Parathyroid adenoma (tissue), 2 donors: Measurements from ENCODE around the gene TADA2B.

ENCODE experiments used
- H2AFZ ChIP-seq: fragments of 300-600 bp; sonication (generic); one replicate; pipeline ENCODE4 v1.7.0; 2017; ENCODE audit warnings: antibody characterized with exemption, mild to moderate bottlenecking
- H3K27ac ChIP-seq: fragments of 300-600 bp; sonication (generic); one replicate; pipeline ENCODE4 v1.7.0; 2017
- H3K27me3 ChIP-seq: fragments of 300-600 bp; sonication (generic); one replicate; pipeline ENCODE4 v1.7.0; 2017; ENCODE audit warnings: low read length; ENCODE audit not compliant: control insufficient read depth, insufficient read depth
- H3K36me3 ChIP-seq: fragments of 300-600 bp; sonication (generic); one replicate; pipeline ENCODE4 v1.7.0; 2017; ENCODE audit warnings: low read length; ENCODE audit not compliant: control insufficient read depth, insufficient read depth
- H3K4me1 ChIP-seq: fragments of 300-600 bp; sonication (generic); one replicate; pipeline ENCODE4 v1.7.0; 2017; ENCODE audit warnings: control low read depth
- H3K4me2 ChIP-seq: fragments of 300-600 bp; sonication (generic); one replicate; pipeline ENCODE4 v1.7.0; 2017; ENCODE audit warnings: low read length
- H3K4me3 ChIP-seq: fragments of 300-600 bp; sonication (generic); one replicate; pipeline ENCODE4 v1.7.0; 2017; ENCODE audit warnings: low read depth, low read length
- H3K79me2 ChIP-seq: fragments of 300-600 bp; sonication (generic); one replicate; pipeline ENCODE4 v1.7.0; 2017; ENCODE audit warnings: control low read depth
- H3K9ac ChIP-seq: fragments of 300-600 bp; sonication (generic); one replicate; pipeline ENCODE4 v1.7.0; 2017; ENCODE audit warnings: mild to moderate bottlenecking
- H3K9me3 ChIP-seq: fragments of 300-600 bp; sonication (generic); one replicate; pipeline ENCODE4 v1.7.0; 2017; ENCODE audit warnings: low read length; ENCODE audit not compliant: control insufficient read depth
- CTCF ChIP-seq: fragments of 300-600 bp; sonication (generic); IDR thresholded peaks from one replicate; pipeline ENCODE4 v1.7.0; 2017; ENCODE audit warnings: antibody characterized with exemption, mild to moderate bottlenecking
- donor health status: primary hyperparathyroidism.

Gene TADA2B

GRCh38 chr4:7020856-7021255 is 22.3 kb upstream of the TADA2B start:
- Histone ChIP-seq H3K4me2 (no peak overlapping the region), H3K79me2 (no peaks in the 10 kb centered on the region), H3K36me3 (no peaks in the 10 kb centered on the region), H2AFZ (no peak overlapping the region), H3K27ac (no peak overlapping the region), H3K4me3 (no peak overlapping the region), H3K9me3 (no peaks in the 10 kb centered on the region), H3K27me3 (no peaks in the 10 kb centered on the region), H3K9ac (no peak overlapping the region), H3K4me1 (no peaks in the 10 kb centered on the region)
- TF ChIP-seq CTCF, result no peak

GRCh38 chr4:7021355-7021754 is 21.8 kb upstream of the TADA2B start:
- Histone ChIP-seq H3K9ac (no peak overlapping the region), H3K27me3 (no peaks in the 10 kb centered on the region), H3K79me2 (no peaks in the 10 kb centered on the region), H2AFZ (no peak overlapping the region), H3K4me2 (no peak overlapping the region), H3K4me3 (no peak overlapping the region), H3K36me3 (no peaks in the 10 kb centered on the region), H3K9me3 (no peaks in the 10 kb centered on the region), H3K4me1 (no peaks in the 10 kb centered on the region), H3K27ac (no peak overlapping the region)
- no peak for TF ChIP-seq CTCF

- Histone ChIP-seq H3K79me2 (no peaks in the 10 kb centered on the region), H3K36me3 (no peaks in the 10 kb centered on the region), H3K4me1 (no peaks in the 10 kb centered on the region), H3K27ac (no peak overlapping the region), H3K4me2 (no peak overlapping the region), H3K4me3 (no peak overlapping the region), H3K27me3 (no peaks in the 10 kb centered on the region), H3K9me3 (no peaks in the 10 kb centered on the region), H3K9ac (no peak overlapping the region), H2AFZ (no peak overlapping the region)
- TF ChIP-seq CTCF, result no peak
These were observed 21.1 kb upstream of the TADA2B start for GRCh38 chr4:7021930-7022664.

- TF ChIP-seq CTCF, result no peak
- Histone ChIP-seq H3K79me2 (no peaks in the 10 kb centered on the region), H2AFZ (no peak overlapping the region), H3K36me3 (no peaks in the 10 kb centered on the region), H3K4me3 (no peak overlapping the region), H3K9ac (no peak overlapping the region), H3K27ac (no peak overlapping the region), H3K27me3 (no peaks in the 10 kb centered on the region), H3K4me1 (no peaks in the 10 kb centered on the region), H3K9me3 (no peaks in the 10 kb centered on the region), H3K4me2 (no peak overlapping the region)
These were observed 19.7 kb upstream of the TADA2B start for GRCh38 chr4:7023486-7023885.

- H3K27ac ChIP-seq, result no peak overlapping the region
- H3K9me3 ChIP-seq, result no peaks in the 10 kb centered on the region
- no peak overlapping the region for H2AFZ ChIP-seq
- no peaks in the 10 kb centered on the region for H3K27me3 ChIP-seq
- H3K4me1 ChIP-seq, result no peaks in the 10 kb centered on the region
- no peak overlapping the region for H3K9ac ChIP-seq
- H3K36me3 ChIP-seq, result no peaks in the 10 kb centered on the region
- no peaks in the 10 kb centered on the region for H3K79me2 ChIP-seq
- no peak overlapping the region for H3K4me2 ChIP-seq
- TF ChIP-seq CTCF, result no peak
- H3K4me3 ChIP-seq, result no peak overlapping the region
These were observed 19.3 kb upstream of the TADA2B start for GRCh38 chr4:7023901-7024300.
